Measurements from ENCODE around the gene PHAX.
A peak's percentile ranks its signal among the peaks of the same experiment; 100 is the strongest.
"Not testable (repeated sequence)": the region's sequence is repeated elsewhere in the genome, so short reads cannot be mapped to it uniquely, and the experiment has no call there.

PHAX gene

DNA sequence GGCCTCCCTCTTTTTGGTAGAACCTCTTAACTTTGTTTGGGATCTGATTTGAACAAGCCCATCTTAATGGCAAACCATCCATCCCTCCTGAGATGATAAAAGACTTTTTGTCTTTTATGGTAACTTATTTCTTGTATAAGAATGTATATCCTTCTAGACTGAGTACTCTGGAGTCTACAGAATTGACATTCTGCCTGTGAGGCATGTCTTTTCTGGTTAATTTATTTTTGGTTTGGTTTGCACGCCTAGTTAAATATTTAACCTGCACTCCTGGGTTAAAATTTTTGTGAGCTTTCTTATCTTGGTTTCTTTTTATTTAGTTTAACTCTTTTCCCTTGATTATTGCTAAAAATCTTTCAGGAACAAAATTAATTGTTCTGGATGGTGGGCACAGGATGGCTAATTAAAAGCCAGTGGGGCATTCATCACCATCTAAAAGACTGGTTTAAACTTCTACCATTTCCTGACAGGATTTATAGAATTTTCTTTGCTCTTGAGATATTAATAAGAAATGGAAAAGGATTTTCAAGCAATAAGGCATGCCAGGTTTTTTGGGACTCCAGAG is 50.3 kb downstream of the PHAX start:
- H3K9ac ChIP-seq (ENCODE audit: insufficient read length), result peak overlapping the region; percentile 56
- peak overlapping the region; percentile 100 for H3K27ac ChIP-seq
- H3K9me3 ChIP-seq (ENCODE audit: low read depth, low read length), result no peaks in the 10 kb centered on the region; the same call in 1 of the 2 replicates
- H3K4me3 ChIP-seq, result peak overlapping the region; percentile 53
- peaks cover 3% of the 10 kb centered on the region; the same call in 1 of the 2 replicates for H3K36me3 ChIP-seq (ENCODE audit: insufficient read depth, low read length)
- TF ChIP-seq FOXP2 (optimal IDR thresholded peaks at IDR 0.05; ENCODE audit: control extremely low read depth, extremely low read length, insufficient read depth) (peak; percentile 15), POLR2AphosphoS5 (IDR thresholded peaks at IDR 0.05; ENCODE audit: borderline replicate concordance, low read depth, low read length) (peak; percentile 70; the same call in 1 of the 2 replicates), EZH2 (IDR thresholded peaks at IDR 0.05) (no peak)
- DNase-seq (ENCODE audit: low read depth, low spot score), result peak; percentile 96

DNA sequence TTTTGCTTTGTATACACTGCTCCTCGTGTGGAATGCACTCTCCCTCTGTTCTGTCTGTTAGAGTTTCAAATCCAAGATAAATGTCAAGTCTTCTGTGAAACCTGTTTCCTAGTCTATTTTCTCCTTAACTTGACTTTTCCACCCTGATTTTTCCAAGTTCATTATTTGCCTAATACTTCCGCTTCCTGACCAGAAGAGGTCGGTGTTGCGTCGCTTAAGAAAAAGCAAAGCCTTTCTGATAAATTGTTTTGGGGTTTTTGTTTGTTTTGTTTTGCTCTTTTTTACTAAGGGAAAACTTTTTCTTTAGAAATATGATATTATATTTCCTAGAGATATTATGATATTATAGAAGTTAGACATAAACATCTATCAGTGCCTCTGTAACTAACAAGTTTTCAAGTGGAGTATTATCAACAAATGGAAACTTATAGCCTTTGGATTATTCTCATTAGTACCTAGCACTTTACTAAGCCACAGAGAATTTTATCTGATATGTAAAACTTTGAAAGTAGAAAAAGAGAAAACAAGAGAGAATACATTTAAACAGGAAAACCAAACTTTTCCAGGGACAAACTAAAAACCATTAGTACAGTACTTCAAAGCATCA is 55.8 kb downstream of the PHAX start:
- no peaks in the 10 kb centered on the region for H3K9me3 ChIP-seq (ENCODE audit: low read depth, low read length)
- no peak for TF ChIP-seq FOXP2 (optimal IDR thresholded peaks at IDR 0.05; ENCODE audit: control extremely low read depth, extremely low read length, insufficient read depth)
- no peak for TF ChIP-seq EZH2 (IDR thresholded peaks at IDR 0.05)
- no peak for TF ChIP-seq POLR2AphosphoS5 (IDR thresholded peaks at IDR 0.05; ENCODE audit: borderline replicate concordance, low read depth, low read length)
- DNase-seq (ENCODE audit: low read depth, low spot score), result no peak

DNA sequence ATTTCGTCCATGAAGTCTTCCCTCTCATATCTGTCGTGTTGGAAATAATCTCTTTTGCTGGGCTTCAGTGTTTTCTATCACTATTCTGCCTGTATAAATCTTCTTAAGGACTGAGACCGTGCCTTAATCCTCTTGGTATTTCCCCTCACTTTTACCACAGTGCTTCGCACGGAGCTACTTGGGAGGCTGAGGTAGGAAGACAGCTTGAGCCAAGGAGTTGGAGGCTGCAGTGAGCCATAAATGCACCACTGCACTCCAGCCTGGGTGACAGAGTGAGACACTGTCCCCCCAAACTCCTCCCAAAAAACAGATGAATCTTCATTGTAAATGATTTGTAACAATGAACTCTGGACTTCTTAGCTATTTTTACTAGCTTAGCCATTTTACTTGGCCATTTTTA is 57.8 kb downstream of the PHAX start:
- H3K36me3 ChIP-seq (ENCODE audit: insufficient read depth, low read length), result no peaks in the 10 kb centered on the region
- no peak overlapping the region for H3K4me3 ChIP-seq
- 0 out of 2 replicates have a peak overlapping the region, but pooled peaks have one; percentile 0 for H3K27ac ChIP-seq
- H3K9ac ChIP-seq (ENCODE audit: insufficient read length), result no peak overlapping the region
- no peak for TF ChIP-seq EZH2 (IDR thresholded peaks at IDR 0.05)
- TF ChIP-seq FOXP2 (optimal IDR thresholded peaks at IDR 0.05; ENCODE audit: control extremely low read depth, extremely low read length, insufficient read depth), result no peak
- TF ChIP-seq POLR2AphosphoS5 (IDR thresholded peaks at IDR 0.05; ENCODE audit: borderline replicate concordance, low read depth, low read length), result no peak
- no peak for DNase-seq (ENCODE audit: low read depth, low spot score)
- H3K9me3 ChIP-seq (ENCODE audit: low read depth, low read length), result no peaks in the 10 kb centered on the region

More for the DNA sequence above, 55.8 kb downstream of the PHAX start:
- Histone ChIP-seq H3K36me3 (ENCODE audit: insufficient read depth, low read length) (no peaks in the 10 kb centered on the region), H3K4me3 (no peak overlapping the region), H3K27ac (peak overlapping the region; percentile 89; the same call in 1 of the 2 replicates), H3K9ac (ENCODE audit: insufficient read length) (no peak overlapping the region)

GRCh38 chr5:126659805-126660482 is 59.2 kb downstream of the PHAX start:
- Histone ChIP-seq H3K4me3 (no peak overlapping the region), H3K36me3 (ENCODE audit: insufficient read depth, low read length) (no peaks in the 10 kb centered on the region), H3K27ac (no peak overlapping the region), H3K9me3 (ENCODE audit: low read depth, low read length) (no peaks in the 10 kb centered on the region), H3K9ac (ENCODE audit: insufficient read length) (no peak overlapping the region)
- no peak for TF ChIP-seq EZH2 (IDR thresholded peaks at IDR 0.05)
- TF ChIP-seq POLR2AphosphoS5 (IDR thresholded peaks at IDR 0.05; ENCODE audit: borderline replicate concordance, low read depth, low read length), result no peak
- TF ChIP-seq FOXP2 (optimal IDR thresholded peaks at IDR 0.05; ENCODE audit: control extremely low read depth, extremely low read length, insufficient read depth), result no peak
- no peak for DNase-seq (ENCODE audit: low read depth, low spot score)

DNA sequence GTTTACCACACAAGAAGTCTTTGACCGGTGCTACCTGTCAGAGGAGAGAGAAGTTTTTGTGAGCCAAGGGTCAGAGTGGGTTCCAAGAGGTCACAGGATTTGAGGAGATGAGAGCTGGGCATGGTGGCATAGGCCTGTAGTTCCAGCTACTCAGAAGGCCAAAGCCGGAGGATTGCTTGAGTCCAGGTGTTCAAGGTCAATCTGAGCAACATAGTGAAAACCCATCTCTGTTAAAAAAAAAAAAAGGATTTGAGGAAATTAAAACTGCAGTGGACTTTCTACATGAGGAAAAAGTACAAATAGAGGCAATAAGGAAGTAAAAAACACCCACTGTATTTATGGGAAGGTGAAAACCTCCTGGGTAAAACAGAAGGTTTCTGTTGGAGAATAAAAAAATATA is 63.8 kb downstream of the PHAX start:
- H3K9me3 ChIP-seq (ENCODE audit: low read depth, low read length), result no peaks in the 10 kb centered on the region
- H3K4me3 ChIP-seq, result no peak overlapping the region
- no peak overlapping the region for H3K9ac ChIP-seq (ENCODE audit: insufficient read length)
- H3K27ac ChIP-seq, result no peak overlapping the region
- DNase-seq (ENCODE audit: low read depth, low spot score), result no peak
- no peak for TF ChIP-seq POLR2AphosphoS5 (IDR thresholded peaks at IDR 0.05; ENCODE audit: borderline replicate concordance, low read depth, low read length)
- no peak for TF ChIP-seq EZH2 (IDR thresholded peaks at IDR 0.05)
- no peak for TF ChIP-seq FOXP2 (optimal IDR thresholded peaks at IDR 0.05; ENCODE audit: control extremely low read depth, extremely low read length, insufficient read depth)
- H3K36me3 ChIP-seq (ENCODE audit: insufficient read depth, low read length), result no peaks in the 10 kb centered on the region

- H3K9ac ChIP-seq (ENCODE audit: insufficient read length); H3K36me3 ChIP-seq (ENCODE audit: insufficient read depth, low read length); H3K9me3 ChIP-seq (ENCODE audit: low read depth, low read length); DNase-seq (ENCODE audit: low read depth, low spot score); H3K4me3 ChIP-seq; H3K27ac ChIP-seq: not testable (repeated sequence)
These were observed 69.4 kb downstream of the PHAX start for GRCh38 chr5:126670109-126670508.

DNA sequence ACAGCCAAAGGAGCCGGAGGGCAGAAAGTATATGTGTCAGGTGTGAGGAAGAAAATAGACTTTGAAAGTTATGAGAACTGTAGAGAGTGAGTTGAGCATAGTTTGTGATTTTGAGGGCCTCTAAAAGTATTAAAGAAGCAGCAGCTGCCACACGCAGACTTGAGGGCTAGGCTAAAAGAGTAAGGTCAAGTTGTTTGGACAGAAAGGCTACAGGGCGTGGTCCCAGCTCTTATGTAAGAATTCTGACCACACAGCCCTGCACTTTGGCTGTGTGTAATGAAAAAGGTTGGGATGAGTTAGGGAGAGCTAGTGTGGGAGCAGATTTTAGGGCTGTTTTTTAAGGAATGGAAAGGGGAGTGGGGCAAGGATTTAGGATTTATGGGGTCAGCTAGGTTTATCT is 70.9 kb downstream of the PHAX start:
- H3K36me3 ChIP-seq (ENCODE audit: insufficient read depth, low read length); H3K9me3 ChIP-seq (ENCODE audit: low read depth, low read length); H3K4me3 ChIP-seq; H3K9ac ChIP-seq (ENCODE audit: insufficient read length); DNase-seq (ENCODE audit: low read depth, low spot score); H3K27ac ChIP-seq: not testable (repeated sequence)

DNA sequence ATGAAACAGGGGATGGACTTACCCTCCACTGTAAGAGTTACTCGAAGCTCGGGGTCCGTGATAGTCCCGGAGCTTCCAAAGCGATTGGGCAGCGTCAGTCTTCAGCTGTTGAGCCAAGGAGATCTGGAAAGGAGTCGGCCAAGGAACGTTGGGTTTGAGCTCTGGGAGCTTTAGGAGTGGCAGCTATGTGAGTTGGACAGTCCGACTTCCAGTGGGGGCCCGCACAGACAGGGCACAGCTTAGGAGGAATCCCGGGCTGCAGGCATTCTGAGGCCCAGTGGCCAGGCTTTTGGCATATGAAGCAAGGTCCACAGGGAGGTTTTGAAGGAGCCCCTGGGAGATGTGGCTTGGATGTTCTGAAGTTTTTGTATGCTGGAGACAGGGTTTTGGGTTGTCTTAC is 72.7 kb downstream of the PHAX start:
- no peak overlapping the region for H3K9ac ChIP-seq (ENCODE audit: insufficient read length)
- H3K4me3 ChIP-seq, result no peak overlapping the region
- no peak for DNase-seq (ENCODE audit: low read depth, low spot score)
- H3K27ac ChIP-seq, result no peak overlapping the region
- no peaks in the 10 kb centered on the region for H3K9me3 ChIP-seq (ENCODE audit: low read depth, low read length)
- no peaks in the 10 kb centered on the region for H3K36me3 ChIP-seq (ENCODE audit: insufficient read depth, low read length)
- TF ChIP-seq FOXP2 (optimal IDR thresholded peaks at IDR 0.05; ENCODE audit: control extremely low read depth, extremely low read length, insufficient read depth), result no peak
- no peak for TF ChIP-seq EZH2 (IDR thresholded peaks at IDR 0.05)
- no peak for TF ChIP-seq POLR2AphosphoS5 (IDR thresholded peaks at IDR 0.05; ENCODE audit: borderline replicate concordance, low read depth, low read length)

GRCh38 chr5:126674145-126674544 is 73.4 kb downstream of the PHAX start:
- no peak for TF ChIP-seq EZH2 (IDR thresholded peaks at IDR 0.05)
- no peak for TF ChIP-seq POLR2AphosphoS5 (IDR thresholded peaks at IDR 0.05; ENCODE audit: borderline replicate concordance, low read depth, low read length)
- TF ChIP-seq FOXP2 (optimal IDR thresholded peaks at IDR 0.05; ENCODE audit: control extremely low read depth, extremely low read length, insufficient read depth), result no peak

More at GRCh38 chr5:126674145-126674544, 73.4 kb downstream of the PHAX start:
- Histone ChIP-seq H3K9me3 (ENCODE audit: low read depth, low read length) (no peaks in the 10 kb centered on the region), H3K4me3 (no peak overlapping the region), H3K9ac (ENCODE audit: insufficient read length) (no peak overlapping the region), H3K27ac (no peak overlapping the region), H3K36me3 (ENCODE audit: insufficient read depth, low read length) (no peaks in the 10 kb centered on the region)
- no peak for DNase-seq (ENCODE audit: low read depth, low spot score)
